DMS114 treated with DMSO at 0.1 percent for 48 hours (cell line): ENCODE results near the gene HAAO.
A peak's percentile ranks its signal among the peaks of the same experiment; 100 is the strongest.

Experiments
- DNase-seq: peaks from one replicate; lab custom pipeline; 2025; ENCODE audit not compliant: unreplicated experiment; lab: John Stamatoyannopoulos, UW

The HAAO gene

DNA sequence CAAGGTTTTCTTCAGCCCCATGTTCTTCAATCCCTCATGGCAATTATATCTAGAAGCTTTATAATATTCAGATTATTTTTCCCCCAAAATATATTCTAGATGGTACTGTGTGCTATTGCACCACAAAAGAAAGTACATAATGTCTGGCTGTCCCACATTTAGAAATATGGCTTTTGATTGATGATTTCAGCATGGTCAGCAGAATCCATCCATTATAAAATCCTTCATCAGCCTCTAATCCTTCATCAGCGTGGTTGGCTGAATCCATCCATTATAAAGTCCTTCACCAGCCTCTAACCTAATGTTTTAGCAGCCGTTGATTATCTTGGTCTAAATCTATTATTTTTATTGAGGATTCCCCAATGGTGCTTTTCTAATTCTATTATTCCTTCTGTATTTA, 23.3 kb upstream of the HAAO start:
- DNase-seq: no peak

DNA sequence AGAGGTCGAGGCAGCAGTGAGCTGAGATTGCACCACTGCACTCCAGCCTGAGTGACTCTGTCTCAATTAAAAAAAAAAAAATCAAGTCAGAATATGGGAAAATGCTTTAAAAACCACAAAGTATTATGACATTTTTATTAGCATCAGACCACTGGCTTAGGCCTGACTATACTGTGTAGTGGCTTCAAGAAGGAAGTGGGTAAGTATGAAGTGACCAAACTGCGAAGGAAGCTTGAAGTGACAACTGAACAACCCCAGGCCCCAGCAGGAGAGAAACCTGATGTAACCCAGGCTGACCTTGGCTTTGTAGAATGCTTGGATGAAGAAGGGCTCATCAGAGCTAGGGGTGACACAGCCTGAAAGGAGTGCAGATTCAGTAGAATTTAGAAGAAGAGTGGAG, 21.4 kb upstream of the HAAO start:
- no peak for DNase-seq

DNA sequence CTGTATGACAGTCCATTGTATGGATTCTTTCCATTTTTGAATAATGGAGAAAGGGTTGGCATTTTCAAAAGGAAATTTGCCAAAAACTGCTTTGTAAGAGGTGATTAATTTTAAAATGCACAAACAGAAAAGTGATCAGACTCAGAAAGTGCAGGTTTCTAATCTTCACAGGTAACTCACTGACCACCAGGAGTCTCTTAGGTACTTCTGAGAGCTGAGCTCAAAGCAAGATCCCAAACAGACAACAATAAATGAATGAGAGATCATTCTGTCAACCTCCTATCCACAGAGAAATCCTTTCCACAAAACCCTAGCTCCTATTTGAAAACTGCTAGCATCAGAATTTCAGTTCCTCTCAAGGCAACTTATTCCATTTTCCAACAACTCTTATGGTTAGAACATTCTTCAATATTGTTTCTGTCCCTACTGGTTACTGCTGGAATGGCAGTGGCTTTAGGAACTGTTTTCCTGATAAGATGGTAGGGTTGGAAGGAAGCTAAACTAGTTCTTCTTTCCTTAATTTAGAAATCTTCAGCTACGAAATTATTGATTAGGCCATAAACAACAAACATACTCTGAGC, 20.6 kb upstream of the HAAO start:
- DNase-seq: peak; percentile 34

DNA sequence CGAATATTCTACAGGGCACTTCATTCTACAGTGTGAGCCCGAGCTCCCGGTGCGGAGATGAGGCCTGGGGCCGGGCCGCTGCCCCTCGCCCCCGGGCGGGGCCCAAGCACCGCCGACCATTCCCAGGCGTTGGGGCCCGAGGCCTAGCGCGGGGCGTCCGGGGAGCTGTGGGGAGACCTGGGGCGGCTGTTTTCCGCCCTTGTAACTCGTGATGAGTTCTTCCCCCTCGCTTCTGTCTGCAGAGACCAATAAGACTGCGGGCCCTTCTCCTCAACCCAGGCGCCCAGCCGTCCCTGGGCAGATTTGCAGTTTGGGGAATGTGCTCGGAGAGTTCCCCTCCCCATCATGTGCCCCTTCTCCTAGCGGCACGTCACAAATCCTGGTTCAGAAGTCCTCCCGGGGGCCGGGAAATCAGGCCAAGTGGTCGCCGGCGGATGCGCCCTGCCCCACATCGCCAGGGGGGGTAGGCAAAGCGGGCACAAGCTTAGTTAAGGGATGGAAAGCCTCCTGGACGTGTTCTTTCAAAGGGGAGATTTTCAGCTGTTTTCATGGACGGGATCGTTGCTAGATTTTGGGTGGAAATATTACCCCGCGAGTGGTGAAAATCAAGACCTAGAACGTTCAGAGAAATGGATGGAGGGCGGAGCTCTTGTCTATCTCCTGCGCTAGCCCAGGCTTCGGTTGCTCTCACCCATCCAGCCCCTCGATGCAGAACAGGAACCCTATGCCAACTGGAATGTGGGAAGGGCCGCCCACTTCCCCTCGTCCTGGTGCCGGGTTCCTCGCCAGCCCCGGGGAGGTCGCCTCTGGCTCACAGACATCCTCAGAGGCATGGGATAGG, 18.8 kb upstream of the HAAO start:
- peak; percentile 70 for DNase-seq

DNA sequence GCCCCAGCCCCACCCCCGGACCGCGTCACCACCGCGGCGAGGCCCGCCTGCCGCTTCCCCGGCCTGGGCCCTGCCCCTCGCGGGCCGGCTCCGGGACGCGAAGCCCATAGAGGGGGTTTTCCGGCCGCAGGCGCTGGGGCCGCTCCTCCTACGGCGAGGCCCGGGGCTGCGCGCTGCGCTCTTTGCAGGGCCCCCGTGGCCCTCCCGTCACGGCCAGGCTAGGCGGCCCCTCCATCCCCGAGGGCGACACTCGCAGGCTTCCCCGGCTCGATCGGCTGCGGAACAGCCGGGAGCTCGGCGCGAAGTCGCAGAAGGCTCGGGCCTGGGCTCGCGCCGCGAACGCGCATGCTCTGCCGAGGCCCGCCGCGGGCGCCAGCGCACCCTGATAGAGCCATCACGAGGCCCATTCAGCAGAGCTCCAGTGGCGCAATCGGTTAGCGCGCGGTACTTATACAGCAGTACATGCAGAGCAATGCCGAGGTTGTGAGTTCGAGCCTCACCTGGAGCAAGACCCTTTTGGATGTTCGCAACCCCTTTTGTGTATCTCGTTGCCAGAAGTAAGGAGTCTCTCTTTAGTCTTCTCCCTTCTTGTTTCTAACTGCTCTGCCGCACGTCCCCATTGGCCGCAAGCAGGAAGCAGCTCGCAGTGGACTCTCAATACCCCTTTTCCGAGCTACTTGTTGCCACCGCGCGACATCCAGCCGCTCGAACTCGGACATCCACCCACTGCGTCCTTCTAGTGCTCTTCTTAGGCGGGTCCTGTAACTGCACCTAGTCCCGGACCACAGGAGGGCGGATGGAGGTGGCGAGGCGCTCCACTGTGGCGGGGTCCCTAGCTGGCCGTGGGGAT, 18.0 kb upstream of the HAAO start:
- DNase-seq: peak; percentile 78

DNA sequence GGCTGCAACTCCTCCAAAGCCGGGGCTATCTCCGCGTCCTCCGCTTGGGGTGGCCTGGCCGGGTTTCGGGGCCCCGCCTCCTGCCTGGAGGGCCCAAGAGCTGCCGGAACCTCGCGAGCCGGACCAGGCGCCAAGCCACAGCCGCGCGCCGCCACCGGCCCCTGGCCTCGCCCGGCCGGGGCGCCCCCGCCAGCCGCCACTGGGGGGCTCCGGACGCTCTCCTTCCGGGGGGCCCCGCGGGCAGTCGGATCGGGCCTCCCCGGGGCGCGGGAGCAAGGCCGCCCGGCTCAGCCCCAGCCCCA, 17.4 kb upstream of the HAAO start:
- DNase-seq: peak; percentile 65

DNA sequence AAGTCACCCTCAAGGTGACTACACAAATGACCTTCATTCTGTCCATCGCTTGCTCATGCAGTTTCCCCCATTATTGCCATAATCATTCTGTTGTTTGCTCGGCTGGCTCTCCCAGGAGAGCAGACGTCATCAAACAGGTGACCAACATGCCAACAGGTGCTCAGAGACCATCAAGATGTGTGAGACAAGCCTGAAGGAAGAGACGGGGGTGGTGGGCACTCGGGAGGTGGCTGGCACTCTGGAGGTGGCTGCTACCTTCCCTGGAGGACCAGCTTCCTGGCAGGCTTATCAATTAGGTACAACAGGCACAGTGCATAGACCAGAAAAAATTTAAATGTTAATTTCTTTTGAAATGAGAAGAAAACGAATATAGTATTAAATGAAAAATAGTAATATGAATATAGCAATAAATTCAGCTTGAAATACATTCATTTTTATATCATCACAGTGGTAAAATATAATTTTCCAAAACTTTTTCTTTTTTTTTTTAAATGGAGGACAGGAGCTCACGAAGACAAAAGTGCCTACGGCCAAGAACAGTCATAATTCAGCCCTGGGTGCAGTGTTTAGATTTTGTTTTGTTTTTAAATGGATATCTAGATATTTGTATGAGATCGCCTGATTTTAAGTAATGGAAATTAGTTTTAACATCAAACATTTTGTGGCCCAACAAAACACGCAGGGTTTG, 16.9 kb upstream of the HAAO start:
- no peak for DNase-seq

DNA sequence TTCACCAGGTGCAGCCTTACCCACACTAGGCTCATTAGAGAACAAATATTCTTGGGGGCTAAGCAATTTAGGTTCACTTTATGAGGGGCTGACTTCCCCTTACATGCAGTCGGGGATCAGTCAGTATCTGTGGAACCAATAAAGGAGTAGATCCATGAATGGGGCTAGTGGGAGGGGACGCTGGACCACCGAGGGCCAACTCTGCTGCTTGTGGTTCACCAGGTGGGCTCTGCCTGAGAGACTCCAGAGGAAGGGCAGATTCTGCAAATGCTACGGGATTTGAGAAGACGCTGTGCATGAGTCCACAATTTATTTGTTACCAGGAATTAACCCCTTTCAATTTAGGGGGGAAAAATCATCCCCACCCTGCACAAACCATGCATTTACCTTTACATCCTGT, 15.9 kb upstream of the HAAO start:
- no peak for DNase-seq

DNA sequence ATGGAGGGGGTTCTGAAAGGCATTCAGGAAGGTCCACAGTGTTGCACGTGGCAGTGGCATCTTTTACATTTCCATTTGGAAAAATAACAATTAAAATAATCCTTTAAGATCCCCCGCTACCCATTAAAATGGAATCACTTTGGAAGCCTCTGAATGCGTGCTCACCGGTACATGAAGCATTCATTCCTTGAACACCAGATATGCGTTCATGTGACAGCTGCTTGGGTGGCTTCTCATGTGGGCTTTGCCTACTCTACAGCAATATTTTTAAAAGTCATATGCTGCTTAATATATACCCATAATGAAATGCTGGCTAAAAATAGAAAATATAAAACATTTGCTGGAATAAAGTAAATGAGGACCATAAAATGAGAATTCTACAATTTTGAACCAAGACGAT, 14.4 kb upstream of the HAAO start:
- DNase-seq: no peak

DNA sequence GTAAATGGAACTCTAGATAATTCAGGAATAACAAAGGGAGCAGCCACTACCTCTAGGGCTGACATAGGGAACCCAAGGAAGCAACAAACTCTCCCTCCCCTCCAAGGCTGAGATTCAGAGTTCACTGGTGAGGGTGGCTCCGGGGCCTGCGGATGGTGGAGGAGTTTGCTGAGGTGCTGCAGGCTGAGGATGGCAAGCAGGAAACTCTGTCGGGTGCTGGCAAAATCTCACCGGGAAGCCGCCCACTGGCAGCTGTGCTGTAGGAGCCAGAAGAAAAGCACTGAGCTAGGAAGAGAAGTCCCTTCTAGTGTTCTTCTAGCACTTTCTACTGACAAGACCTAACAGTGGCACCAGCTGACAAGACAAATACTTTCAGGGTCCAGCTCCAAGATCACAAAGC, 12.5 kb upstream of the HAAO start:
- DNase-seq: no peak

DNA sequence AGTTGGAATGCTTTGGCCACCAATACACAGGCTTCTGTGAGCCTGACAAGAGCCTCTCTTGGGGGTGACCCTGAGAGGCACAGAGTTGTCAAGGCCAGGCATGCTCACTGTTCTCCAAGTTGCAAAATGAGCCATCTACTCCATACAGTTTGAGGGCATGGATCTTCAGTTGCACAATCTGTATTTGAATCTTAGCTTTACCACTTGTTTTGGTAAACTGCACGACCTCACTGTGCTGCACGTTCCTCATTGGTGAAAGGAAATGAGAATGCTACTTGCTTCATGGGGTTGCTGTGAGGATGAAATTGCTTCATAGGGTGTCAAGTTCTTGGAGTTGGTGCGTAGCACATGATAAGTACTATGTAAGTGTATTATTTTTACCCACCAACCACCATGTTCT, 12.0 kb upstream of the HAAO start:
- DNase-seq: no peak

DNA sequence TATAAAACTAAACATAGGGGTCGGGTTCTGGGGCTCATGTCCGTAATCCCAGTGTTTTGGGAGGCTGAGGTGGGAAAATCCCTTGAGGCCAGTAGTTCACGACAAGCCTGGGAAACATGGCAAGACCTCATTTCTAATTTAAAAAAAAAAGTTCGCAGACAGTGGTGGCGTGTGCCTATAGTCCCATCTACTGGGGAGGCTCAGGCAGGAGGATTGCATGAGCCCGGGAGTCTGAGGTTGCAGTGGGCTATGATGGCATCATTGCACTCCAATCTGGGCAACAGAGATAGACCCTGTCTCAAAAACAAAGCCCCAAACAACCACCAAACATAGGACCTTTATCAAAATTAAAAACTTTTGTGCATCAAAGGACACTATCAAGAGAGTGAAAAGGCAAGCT, 9.8 kb upstream of the HAAO start:
- no peak for DNase-seq

DNA sequence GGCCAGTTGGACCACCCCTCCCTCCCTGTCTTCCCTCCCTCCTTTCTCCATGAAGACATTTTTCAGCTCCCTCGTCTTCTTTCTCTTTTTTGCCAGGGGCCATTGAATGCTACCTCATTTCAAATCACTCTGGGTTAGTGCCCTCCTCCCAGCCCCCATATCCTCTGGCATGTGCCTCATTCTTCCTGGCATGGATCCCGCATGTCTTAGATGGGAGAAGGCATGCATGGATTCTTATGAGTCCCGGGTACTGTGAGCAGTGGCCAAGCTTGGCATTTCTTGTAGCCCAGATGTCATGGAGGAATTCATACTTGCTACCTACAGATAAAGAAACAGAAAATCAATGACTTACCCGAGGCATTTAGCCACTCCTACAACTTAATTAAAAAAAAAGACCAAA, 9.0 kb upstream of the HAAO start:
- no peak for DNase-seq

DNA sequence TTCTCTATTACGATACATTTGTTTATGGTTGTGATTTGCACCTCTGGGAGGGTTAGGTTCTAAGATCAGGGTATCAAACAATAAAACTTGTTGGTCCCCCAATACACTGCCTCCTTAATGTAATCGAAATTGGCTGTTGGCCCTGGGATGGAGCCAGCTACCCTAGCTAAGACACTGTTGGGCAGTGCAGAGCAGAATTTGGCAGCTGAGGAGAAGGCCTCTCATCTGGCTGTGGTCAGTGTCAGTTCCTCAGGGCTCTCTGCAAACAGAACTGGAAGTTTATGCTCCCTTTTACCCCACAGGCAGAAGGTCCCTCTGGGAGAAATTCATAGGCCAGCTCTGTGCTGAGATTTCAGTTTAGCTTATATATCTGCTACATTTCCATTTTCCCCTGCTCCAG, 8.6 kb upstream of the HAAO start:
- DNase-seq: no peak

DNA sequence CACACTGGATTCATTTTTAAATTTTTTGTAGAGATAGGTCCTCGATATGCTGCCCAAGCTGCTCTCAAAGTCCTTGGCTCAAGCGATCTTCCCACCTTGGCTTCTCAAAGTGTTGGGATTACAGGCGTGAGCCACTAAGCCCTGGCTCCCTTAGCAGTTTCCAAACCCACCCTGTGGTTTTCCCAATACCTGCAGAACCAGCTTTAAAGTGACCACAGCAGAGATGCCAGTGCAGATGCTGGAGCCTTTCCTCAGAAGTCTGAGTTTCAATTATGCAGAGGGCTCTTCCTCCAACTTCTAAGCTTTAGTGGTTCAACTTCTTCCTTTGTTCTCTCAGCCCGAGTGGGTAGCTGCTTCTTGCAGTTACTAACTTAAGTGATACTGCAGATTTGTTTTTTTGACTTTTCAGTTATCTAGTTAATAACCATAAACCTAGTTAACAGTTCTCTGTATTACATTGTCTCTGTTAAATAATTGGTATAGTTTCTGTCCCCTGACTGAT, 8.1 kb upstream of the HAAO start:
- DNase-seq: no peak

DNA sequence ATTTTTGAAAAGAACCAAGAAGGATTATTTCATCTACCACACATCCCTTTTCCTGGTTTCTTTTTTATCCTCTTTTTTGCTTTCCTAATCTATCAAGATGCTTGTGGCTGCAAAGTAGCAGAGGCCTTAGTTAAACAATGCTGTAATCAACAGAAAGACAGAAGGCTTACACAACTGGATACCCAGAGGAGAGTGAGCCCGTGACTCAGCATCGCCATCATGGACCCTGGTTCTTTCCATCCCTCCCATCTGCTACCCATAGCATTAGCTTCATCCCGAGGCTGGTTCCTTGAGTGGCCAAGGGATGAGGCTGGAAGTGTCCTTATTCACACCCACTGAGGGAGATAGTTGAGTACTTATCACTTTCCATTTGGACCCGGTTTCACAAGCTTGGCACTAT, 7.5 kb upstream of the HAAO start:
- DNase-seq: no peak

DNA sequence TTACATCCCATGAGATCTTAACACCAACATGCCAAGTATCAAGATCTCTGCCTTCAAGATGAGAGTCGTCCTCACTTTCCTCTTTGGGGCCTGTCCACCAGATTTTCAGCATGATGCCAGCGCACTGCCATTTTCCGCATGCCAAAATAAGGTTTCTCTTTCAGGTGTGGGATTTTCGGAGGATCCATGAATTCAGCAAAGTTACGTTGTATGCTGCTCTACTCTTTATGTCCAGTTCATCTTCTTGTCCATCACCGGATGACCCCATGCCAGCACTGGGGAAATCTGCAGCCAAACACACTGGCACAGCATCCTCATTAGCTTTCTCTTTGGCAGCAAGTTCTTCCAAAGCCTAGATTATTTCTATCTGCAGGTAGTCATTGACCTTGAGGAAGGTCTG, 4.9 kb upstream of the HAAO start:
- DNase-seq: no peak

DNA sequence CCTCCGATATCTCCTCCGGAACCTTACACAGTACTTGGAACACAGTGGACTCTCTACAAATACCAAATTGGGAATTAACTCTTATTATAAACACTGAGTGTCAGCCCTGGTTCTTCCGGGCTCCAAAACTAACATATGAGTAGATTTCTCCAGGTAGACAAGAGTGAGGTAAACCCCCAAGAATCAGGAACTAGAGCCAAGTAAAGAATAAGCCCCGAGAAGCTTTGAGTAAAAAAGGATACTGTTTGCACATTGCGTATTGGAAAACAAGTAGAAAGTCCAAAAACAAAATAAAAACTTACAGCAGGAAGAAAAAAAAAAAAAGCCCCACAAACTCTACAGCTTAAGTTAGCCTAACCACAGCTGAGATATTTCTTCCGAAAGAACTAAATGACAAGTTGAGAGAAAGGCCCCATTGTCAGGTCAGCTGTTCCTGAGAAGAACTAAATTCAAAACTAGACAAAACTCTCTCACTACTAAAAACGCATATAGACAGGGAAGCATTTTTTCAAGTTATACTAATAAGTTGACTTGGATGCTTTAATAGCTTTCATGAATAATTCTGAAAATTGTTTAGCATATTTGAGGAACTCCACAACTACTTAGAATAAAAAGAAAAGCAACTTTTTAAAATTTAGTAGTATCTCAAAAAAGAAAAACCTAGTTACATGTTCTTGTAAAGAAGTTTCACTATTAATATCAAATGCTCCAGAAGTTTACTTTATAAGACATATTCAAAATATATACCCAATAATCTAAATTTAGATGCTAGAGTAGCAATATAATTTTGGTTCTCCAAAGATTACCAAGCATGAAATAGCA, 4.3 kb upstream of the HAAO start:
- DNase-seq: no peak

DNA sequence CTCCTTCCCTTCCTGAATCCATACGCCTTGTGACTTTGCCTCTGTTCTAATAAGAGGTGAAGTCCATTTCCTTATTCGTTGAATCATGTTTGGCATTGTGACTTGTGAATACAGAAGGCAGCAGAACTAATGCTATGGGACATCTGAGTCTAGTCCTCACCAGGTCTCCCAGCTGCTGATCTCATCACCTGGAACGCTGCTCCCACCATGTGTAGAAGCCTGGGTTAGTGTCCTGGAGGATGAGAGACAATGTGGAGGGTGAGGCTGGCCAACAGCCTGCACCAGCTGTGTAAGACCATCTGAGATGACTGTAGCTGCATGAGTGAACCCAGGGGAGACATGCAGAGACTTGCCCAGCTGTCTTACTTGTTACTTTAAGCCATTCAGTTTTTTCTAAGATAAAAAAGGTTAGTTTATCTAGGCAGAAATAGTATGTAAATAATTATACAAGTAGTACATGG, 3.5 kb upstream of the HAAO start:
- no peak for DNase-seq

DNA sequence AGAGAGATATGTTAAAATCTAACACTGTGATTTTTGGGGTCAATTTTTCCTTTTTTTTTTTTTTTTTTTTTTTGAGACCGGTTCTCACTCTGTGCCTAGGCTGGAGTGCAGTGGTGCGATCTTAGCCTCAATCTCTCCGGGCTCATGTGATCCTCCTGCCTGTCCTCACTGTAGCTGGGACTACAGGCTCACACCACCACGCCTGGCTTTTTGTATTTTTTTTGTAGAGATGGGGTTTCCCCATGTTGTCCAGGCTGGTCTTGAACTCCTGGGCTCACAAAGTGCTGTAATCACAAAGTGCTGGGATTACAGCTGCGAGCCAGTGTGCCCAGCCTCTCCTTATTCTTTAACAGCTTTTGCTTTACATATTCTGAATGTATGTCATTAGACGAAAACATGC, 2.9 kb upstream of the HAAO start:
- DNase-seq: no peak
